PC-3 (cell line): ENCODE data around the gene SCGB1C1.

Experiments
- CTCF ChIP-seq: fragments of 300-600 bp; sonication (generic); conservative IDR thresholded peaks from 2 replicates; pipeline ENCODE4 v1.5.1; 2017; ENCODE audit warnings: antibody characterized with exemption, low read depth, mild to moderate bottlenecking, low read length
- EZH2 ChIP-seq: fragments of 300-600 bp; sonication (generic); IDR thresholded peaks from one replicate; pipeline ENCODE4 v1.6.1; 2017; ENCODE audit warnings: antibody characterized with exemption, mild to moderate bottlenecking, low read length; ENCODE audit not compliant: unreplicated experiment

DNA sequence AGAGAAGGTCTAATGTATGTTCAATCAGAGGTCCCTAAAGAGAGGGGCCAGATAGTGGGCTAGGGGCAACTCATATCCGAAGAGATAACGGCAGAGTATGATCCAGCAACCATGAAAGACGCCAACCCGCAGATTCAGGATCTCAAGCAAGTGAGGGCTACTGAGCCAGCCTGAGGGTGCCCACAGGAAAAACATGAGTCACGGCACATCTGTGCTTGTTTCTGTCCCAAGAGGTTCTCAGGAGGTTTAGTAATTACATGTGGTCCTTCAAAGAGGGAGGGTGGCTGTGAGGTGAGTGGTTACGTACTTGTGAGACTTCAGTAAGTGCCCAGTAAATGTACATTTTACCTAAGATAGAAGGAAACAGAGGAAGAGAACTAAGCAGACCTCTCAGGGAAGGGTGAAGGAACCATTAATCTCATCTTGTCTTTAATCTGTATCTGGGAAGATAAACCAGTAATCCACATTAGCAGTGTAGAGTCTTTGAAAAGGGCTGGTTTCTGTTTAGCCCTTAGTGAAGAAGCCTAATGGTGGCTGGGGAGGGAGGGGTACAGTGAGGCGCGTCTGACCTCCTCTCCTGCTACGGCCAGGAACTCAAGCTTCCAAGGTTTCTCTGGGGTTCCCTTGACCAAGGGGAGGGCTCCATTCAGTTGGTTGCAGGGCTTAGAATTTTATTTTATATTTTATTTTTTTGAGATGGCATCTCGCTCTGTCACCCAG, 33.0 kb downstream of the SCGB1C1 start:
- TF ChIP-seq CTCF (no peak), EZH2 (no peak)
